Small intestine (tissue), 7 donors: Measurements from ENCODE around the gene CAMSAP2. TPM values are rescaled to one million over a fixed set of nuclear protein-coding genes. Genes with fewer than 3 reads are reported as not detected.

Experiments used
- DNase-seq, 2 donors: peaks; one replicate each; pipeline versions ENCODE4 v3.0.0 to v3.0.0-alpha.2; 2013
- FAIRE-seq: peaks from 2 replicates; lab custom pipeline; 2012; peaks lifted over from hg19 to GRCh38; lab: Jason Lieb, UNC
- H3K27ac ChIP-seq, 3 donors: one replicate each; pipeline ENCODE4 v1.5.1; 2013; ENCODE audit warnings: low read length in 2 of 3, mild to moderate bottlenecking in 2 of 3, control low read depth in 1 of 3, inconsistent platforms in 1 of 3, low read depth in 1 of 3, moderate library complexity in 1 of 3
- H3K27me3 ChIP-seq, 3 donors: one replicate each; pipeline ENCODE4 v1.6.1; 2013; ENCODE audit warnings: low read length in 3 of 3, inconsistent platforms in 1 of 3; ENCODE audit not compliant: control insufficient read depth in 3 of 3, insufficient read depth in 3 of 3
- H3K36me3 ChIP-seq, 3 donors: one replicate each; pipeline ENCODE4 v1.6.1; 2013; ENCODE audit warnings: low read length in 3 of 3, inconsistent platforms in 1 of 3, low read depth in 1 of 3, mild to moderate bottlenecking in 1 of 3, moderate library complexity in 1 of 3; ENCODE audit not compliant: control insufficient read depth in 3 of 3, insufficient read depth in 2 of 3
- H3K4me1 ChIP-seq, 3 donors: one replicate each; pipeline ENCODE4 v1.6.1; 2013; ENCODE audit warnings: low read length in 2 of 3, inconsistent platforms in 1 of 3, low read depth in 1 of 3, mild to moderate bottlenecking in 1 of 3, moderate library complexity in 1 of 3; ENCODE audit not compliant: control insufficient read depth in 3 of 3, insufficient read depth in 2 of 3
- H3K4me3 ChIP-seq, 3 donors: one replicate each; pipeline ENCODE4 v1.5.1; 2013; ENCODE audit warnings: low read length in 3 of 3, control low read depth in 1 of 3, inconsistent platforms in 1 of 3, low read depth in 1 of 3, mild to moderate bottlenecking in 1 of 3, moderate library complexity in 1 of 3
- H3K9me3 ChIP-seq, 2 donors: one replicate each; pipeline ENCODE4 v1.6.1; 2013; ENCODE audit warnings: low read depth in 1 of 2, low read length in 1 of 2; ENCODE audit not compliant: control insufficient read depth in 2 of 2, insufficient read depth in 1 of 2
- WGBS, 3 donors: extraction: QIAGEN DNeasy Blood & Tissue Kit; methylation state at CpG; one replicate each; pipeline ENCODE4 v1.1.7; 2013; 5-methylcytosine and 5-hydroxymethylcytosine counted together
- polyA plus RNA-seq, 4 donors: library from polyadenylated mRNA; stranded (reverse) in 3 of 4; unstranded in 1 of 4; fragments of 200-250 nt in 3 of 4; fragments of 120-200 nt in 1 of 4; gene quantifications; one replicate each; pipeline versions ENCODE4 v1.2.1 to v1.2.3, GENCODE V29; 2013
- donor health status: healthy with polysubstance abuse.
- donor health status: control.
- donor health status: control.
- donor health status: Bipolar disorder and iron deficiency.
- donor health status: healthy.

The CAMSAP2 gene
- polyA plus RNA-seq, 4 donors, result 2.0 to 10.8 (median 3.8) TPM

GRCh38 chr1:200887772-200888348 is 149.2 kb downstream of the CAMSAP2 start:
- Histone ChIP-seq H3K36me3 (no peaks in the 10 kb centered on the region), H3K27ac (no peak overlapping the region), H3K9me3 (no peaks in the 10 kb centered on the region), H3K27me3 (no peaks in the 10 kb centered on the region), H3K4me3 (no peak overlapping the region), H3K4me1 (peaks cover 0 to 13% (median 3%) of the 10 kb centered on the region in 3 donors)
- no peak for FAIRE-seq
- no peak for DNase-seq
- WGBS, 3 donors, result 69 to 85% (median 79%) methylated on average over 9 of the region's 9 CpGs

DNA sequence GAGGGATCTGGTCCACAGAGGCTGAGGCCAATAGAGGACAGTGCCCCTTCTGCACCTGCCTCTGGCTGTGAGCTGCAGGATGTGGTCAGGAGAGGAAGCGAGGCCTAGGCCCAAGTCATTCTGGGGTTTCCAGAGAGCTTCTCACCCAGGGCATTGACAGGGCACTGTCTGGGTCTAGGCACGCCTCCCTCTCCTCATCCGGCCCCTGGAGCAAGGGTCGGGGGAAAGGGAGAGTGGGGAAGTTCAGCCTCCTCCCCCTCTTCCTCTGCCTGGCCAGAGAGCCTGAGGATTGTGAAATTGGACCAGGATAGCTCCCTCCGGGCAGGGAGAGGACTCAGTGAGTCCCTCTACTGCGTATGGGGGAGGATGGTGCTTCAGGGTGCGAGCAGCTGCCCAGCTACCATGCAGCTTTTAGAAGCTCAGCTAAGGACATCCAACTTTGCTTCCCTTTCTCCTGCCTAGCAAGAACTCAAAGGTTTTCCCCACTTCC is 149.7 kb downstream of the CAMSAP2 start:
- no peaks in the 10 kb centered on the region for H3K36me3 ChIP-seq
- DNase-seq (peak; percentile 45 to 61), FAIRE-seq (no peak)
- 48 to 70% (median 56%) methylated on average over 7 of the region's 7 CpGs for WGBS, 3 donors
- H3K4me1 ChIP-seq, result peaks cover 0 to 15% (median 3%) of the 10 kb centered on the region in 3 donors
- H3K4me3 ChIP-seq, result no peak overlapping the region
- no peaks in the 10 kb centered on the region for H3K27me3 ChIP-seq
- H3K9me3 ChIP-seq, result no peaks in the 10 kb centered on the region
- peak overlapping the region in 1 of 3 donors; percentile 39 for H3K27ac ChIP-seq

- H3K9me3 ChIP-seq, result no peaks in the 10 kb centered on the region
- FAIRE-seq, result no peak
- no peak for DNase-seq
- no peaks in the 10 kb centered on the region for H3K27me3 ChIP-seq
- WGBS, 3 donors, result 83 to 96% (median 91%) methylated on average over 2 of the region's 2 CpGs
- H3K27ac ChIP-seq, result no peak overlapping the region
- H3K36me3 ChIP-seq, result no peaks in the 10 kb centered on the region
- peaks cover 0 to 26% (median 3%) of the 10 kb centered on the region in 3 donors for H3K4me1 ChIP-seq
- no peak overlapping the region for H3K4me3 ChIP-seq
Observed at GRCh38 chr1:200889571-200889970, 150.9 kb downstream of the CAMSAP2 start.

DNA sequence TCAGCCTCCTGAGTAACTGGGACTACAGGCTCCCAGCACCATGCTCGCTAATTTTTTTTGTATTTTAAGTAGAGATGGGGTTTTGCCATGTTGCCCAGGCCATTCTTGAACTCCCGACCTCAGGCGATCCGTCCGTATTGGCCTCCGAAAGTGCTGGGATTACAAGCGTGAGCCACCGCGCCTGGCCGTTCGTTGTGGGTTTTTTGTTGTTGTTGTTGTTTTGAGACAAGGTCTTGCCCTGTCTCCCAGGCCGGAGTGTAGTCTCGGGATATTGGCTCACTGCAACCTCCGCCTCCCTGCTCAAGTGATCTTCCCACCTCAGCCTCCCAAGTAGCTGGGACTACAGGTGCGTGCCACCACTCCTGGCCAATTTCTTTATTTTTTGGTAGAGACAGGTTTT is 151.3 kb downstream of the CAMSAP2 start:
- no peak for DNase-seq
- no peaks in the 10 kb centered on the region for H3K36me3 ChIP-seq
- 95 to 97% (median 97%) methylated on average over 15 of the region's 15 CpGs for WGBS, 3 donors
- H3K27ac ChIP-seq, result no peak overlapping the region
- H3K4me1 ChIP-seq, result peaks cover 0 to 26% (median 3%) of the 10 kb centered on the region in 3 donors
- H3K27me3 ChIP-seq, result no peaks in the 10 kb centered on the region
- no peak overlapping the region for H3K4me3 ChIP-seq
- no peak for FAIRE-seq
- H3K9me3 ChIP-seq, result no peaks in the 10 kb centered on the region

DNA sequence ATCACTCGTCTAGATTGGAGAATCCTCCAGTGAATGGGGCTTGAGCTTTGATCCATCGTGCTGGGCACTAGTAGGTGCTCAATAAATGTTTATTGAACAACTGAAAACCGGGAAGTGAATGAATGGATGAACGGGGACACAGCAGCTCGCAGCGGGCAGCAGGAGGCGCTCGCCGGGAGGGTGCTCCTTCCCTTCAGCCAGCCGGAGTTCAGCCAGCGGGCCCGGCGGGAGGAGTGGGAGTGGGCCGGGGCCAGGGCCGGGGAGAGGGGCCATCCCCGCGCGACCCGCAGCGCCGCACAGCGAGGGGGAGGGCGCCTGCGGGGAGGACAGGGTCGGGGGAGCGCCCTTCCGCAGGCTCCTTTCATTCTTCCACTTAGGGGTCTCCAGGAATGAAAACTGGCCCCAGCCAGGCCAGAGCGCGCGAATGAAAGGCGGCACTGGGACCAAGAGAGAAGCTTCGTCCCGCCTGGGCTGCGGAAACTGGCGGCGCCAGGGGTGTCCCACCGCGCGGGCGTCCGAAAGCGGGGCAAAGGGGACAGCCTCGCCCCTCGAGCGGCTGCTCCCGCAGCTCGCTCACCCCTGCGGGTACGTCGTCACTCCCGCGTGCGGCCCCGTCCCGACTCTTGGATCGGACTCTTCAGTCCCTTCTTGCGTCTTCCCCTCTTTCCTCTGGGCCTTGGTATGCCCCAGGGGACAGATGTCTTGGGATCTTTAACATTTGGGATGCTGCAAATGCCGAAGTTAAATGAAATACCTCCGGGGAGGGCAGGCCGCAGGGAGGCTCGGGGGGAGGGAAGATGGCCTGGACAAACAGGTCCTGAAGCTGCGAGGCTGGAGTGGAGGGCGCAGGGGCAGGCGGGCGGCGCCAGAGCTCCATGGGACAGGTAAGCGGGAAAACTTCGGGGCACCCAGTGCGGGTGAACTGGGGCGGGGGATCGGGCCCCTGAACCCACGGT is 152.4 kb downstream of the CAMSAP2 start:
- DNase-seq, result peak; percentile 71 to 90
- H3K27me3 ChIP-seq, result no peaks in the 10 kb centered on the region
- no peaks in the 10 kb centered on the region for H3K9me3 ChIP-seq
- no peaks in the 10 kb centered on the region for H3K36me3 ChIP-seq
- H3K27ac ChIP-seq, result peak overlapping the region; percentile 32 to 98 (median 83)
- FAIRE-seq, result no peak
- H3K4me1 ChIP-seq, result peaks cover 0 to 26% (median 3%) of the 10 kb centered on the region in 3 donors
- WGBS, 3 donors, result 2 to 3% (median 3%) methylated on average over 56 to 72 of the region's 72 CpGs
- H3K4me3 ChIP-seq, result peak overlapping the region; percentile 27 to 64 (median 59)

DNA sequence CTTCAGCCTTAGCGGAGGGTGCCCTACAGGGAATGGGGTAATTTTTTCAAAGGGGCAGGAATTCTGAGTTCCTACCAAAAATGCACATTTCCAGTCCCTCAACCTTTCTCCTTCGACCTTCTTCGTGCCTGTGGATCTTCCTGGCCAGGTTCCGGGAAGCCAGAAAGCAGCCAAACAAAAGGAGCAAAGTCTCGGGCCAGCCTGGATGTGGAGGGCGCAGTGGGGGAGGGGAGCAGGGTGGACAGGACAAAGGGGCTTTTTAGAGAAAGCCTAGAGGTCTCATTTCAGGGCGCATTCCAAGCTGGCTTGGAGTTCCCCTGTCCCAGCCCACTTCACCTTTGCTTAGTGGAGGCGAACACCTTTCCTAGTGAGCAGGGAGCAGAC is 153.1 kb downstream of the CAMSAP2 start:
- Histone ChIP-seq H3K4me3 (peak overlapping the region; percentile 27 to 64 (median 59)), H3K27ac (peak overlapping the region; percentile 32 to 98 (median 83)), H3K36me3 (no peaks in the 10 kb centered on the region), H3K4me1 (peaks cover 0 to 26% (median 3%) of the 10 kb centered on the region in 3 donors), H3K9me3 (no peaks in the 10 kb centered on the region), H3K27me3 (no peaks in the 10 kb centered on the region)
- FAIRE-seq, result no peak
- peak; percentile 66 to 79 for DNase-seq
- WGBS, 3 donors, result 19 to 27% (median 20%) methylated on average over 8 of the region's 8 CpGs

- FAIRE-seq (no peak), DNase-seq (peak in 1 of 2 donors; percentile 33)
- Histone ChIP-seq H3K4me1 (peaks cover 0 to 34% (median 3%) of the 10 kb centered on the region in 3 donors), H3K36me3 (peaks cover 0 to 7% (median 0%) of the 10 kb centered on the region in 3 donors), H3K4me3 (peak overlapping the region in 1 of 3 donors; percentile 64), H3K9me3 (no peaks in the 10 kb centered on the region), H3K27ac (peak overlapping the region in 2 of 3 donors; percentile 41 to 98), H3K27me3 (no peaks in the 10 kb centered on the region)
- whole genome bisulfite sequencing, 3 donors, result 66 to 69% (median 66%) methylated on average over 4 of the region's 4 CpGs
Observed at GRCh38 chr1:200892546-200892945, 153.9 kb downstream of the CAMSAP2 start.

DNA sequence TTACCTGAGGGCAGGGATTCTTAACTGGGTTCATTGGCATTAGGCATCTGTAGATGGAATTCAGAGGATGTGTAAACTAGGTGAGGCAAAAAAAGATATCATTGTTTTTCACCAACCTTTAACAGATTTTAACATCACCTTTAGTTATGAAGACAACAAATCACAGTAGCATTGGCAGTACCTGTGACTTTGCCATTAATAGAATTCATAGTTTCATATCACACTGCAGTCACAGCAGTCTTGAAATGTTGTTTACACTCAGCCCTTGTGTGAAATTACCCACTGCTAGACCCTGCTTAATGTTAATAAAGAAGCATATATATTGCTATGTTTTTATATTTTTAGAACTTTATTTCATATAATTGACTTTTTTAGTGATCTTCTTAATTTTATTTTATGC is 154.3 kb downstream of the CAMSAP2 start:
- H3K36me3 ChIP-seq, result peaks cover 0 to 11% (median 0%) of the 10 kb centered on the region in 3 donors
- H3K27me3 ChIP-seq, result no peaks in the 10 kb centered on the region
- H3K4me3 ChIP-seq, result peak overlapping the region in 1 of 3 donors; percentile 64
- DNase-seq, result peak in 1 of 2 donors; percentile 46
- no peaks in the 10 kb centered on the region for H3K9me3 ChIP-seq
- peak overlapping the region; percentile 57 to 98 (median 97) for H3K27ac ChIP-seq
- FAIRE-seq, result no peak
- H3K4me1 ChIP-seq, result peaks cover 0 to 38% (median 3%) of the 10 kb centered on the region in 3 donors
